Measurements from ENCODE around the gene ASIC4.

GRCh38 chr2:219560893-219561178 lies 46.6 kb downstream of the ASIC4 start:
- no peak for TF ChIP-seq RFX5 (IDR thresholded peaks at IDR 0.05; ENCODE audit: low read depth, low read length)
- no peak for TF ChIP-seq CTCF (conservative IDR thresholded peaks at IDR 0.05; ENCODE audit: low read depth, low read length)
- TF ChIP-seq ELK1 (IDR thresholded peaks at IDR 0.05; ENCODE audit: borderline replicate concordance, low read depth, low read length): no peak
